HG03342 (cell line): Measurements from ENCODE around the gene CERS2.

ENCODE experiments used
- ATAC-seq: cut with Tn5 transposase; IDR thresholded peaks from one replicate; pipeline ENCODE4 v1.9.1; 2021; ENCODE audit warnings: mild to moderate bottlenecking, moderate library complexity; ENCODE audit not compliant: unreplicated experiment

CERS2 gene

DNA sequence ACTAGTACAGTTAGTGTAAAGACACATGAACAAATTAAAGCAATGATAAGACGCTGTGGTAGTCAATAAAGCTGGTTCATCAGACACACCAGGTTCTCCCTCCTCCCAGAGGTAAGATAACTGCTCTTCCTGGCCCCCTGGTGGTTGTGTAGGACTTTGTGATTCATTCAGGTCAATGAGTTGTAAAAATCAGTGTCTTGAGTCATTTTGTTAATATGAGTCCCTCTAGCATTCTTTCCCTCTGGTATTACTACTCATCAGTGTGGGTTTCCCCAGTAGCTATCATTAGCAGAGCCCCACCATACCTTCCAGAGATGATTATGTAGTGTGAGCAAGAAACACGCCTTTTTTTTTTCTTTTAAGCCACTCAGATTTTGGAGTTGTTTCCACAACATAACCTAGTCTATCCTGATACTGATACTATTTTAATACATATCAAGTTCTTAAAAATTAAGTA, 52.1 kb downstream of the CERS2 start:
- ATAC-seq: peak; percentile 41

DNA sequence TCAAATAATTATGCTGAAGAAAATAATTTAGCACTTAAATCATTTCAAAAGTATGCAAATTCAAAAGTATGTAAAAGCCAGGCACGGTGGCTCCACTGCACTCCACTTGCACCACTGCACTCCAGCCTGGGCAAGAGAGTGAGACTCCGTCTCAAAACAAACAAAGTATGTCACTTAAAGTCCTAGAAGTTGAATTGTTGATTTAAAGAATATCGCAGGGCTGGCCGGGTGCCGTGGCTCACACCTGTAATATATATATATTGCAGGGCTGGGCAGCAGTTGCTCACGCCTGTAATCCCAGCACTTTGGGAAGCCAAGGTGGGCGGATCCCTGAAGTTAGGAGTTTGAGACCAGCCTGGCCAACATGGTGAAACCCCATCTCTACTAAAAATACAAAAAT, 57.2 kb downstream of the CERS2 start:
- no peak for ATAC-seq
